GM21576 (cell line): ENCODE results near the gene TFF1.
A peak's percentile ranks its signal among the peaks of the same experiment; 100 is the strongest.
"Not testable (repeated sequence)": the region's sequence is repeated elsewhere in the genome, so short reads cannot be mapped to it uniquely, and the experiment has no call there.

Experiments used
- ATAC-seq: cut with Tn5 transposase; IDR thresholded peaks from one replicate; pipeline ENCODE4 v1.9.1; 2021; ENCODE audit warnings: mild to moderate bottlenecking, moderate library complexity; ENCODE audit not compliant: unreplicated experiment

Gene TFF1

GRCh38 chr21:42366292-42367010 lies at the start of gene TFF1:
Gene TFF1 (minus strand): TSS chr21:42366535. CDS start chr21:42366495, 40 bp downstream.
- no peak for ATAC-seq

GRCh38 chr21:42414928-42415769 lies 48.8 kb upstream of the TFF1 start:
- peak; percentile 60 for ATAC-seq

GRCh38 chr21:42414553-42414927 lies 48.2 kb upstream of the TFF1 start:
- no peak for ATAC-seq

GRCh38 chr21:42414066-42414465 lies 47.7 kb upstream of the TFF1 start:
- no peak for ATAC-seq

GRCh38 chr21:42413500-42413899 lies 47.2 kb upstream of the TFF1 start:
- no peak for ATAC-seq

GRCh38 chr21:42413093-42413492 lies 46.8 kb upstream of the TFF1 start:
- ATAC-seq, result no peak

GRCh38 chr21:42412636-42412933 lies 46.2 kb upstream of the TFF1 start:
- ATAC-seq, result no peak

GRCh38 chr21:42411891-42412635 lies 45.7 kb upstream of the TFF1 start:
- no peak for ATAC-seq

- no peak for ATAC-seq
Observed at GRCh38 chr21:42411197-42411869, 45.0 kb upstream of the TFF1 start.

GRCh38 chr21:42409366-42409765 lies 43.0 kb upstream of the TFF1 start:
- ATAC-seq, result no peak

- not testable (repeated sequence) for ATAC-seq
Observed at GRCh38 chr21:42408718-42409117, 42.4 kb upstream of the TFF1 start.

GRCh38 chr21:42407476-42407875 lies 41.1 kb upstream of the TFF1 start:
- no peak for ATAC-seq

- no peak for ATAC-seq
Observed at GRCh38 chr21:42406866-42407265, 40.5 kb upstream of the TFF1 start.

- no peak for ATAC-seq
Observed at GRCh38 chr21:42406201-42406621, 39.9 kb upstream of the TFF1 start.

GRCh38 chr21:42405064-42406013 lies 39.0 kb upstream of the TFF1 start:
- no peak for ATAC-seq

GRCh38 chr21:42404539-42404938 lies 38.2 kb upstream of the TFF1 start:
- no peak for ATAC-seq

- ATAC-seq, result no peak
Observed at GRCh38 chr21:42403611-42404231, 37.4 kb upstream of the TFF1 start, which contains the start of gene UBASH3A. Gene UBASH3A (plus strand): TSS chr21:42403902. CDS start chr21:42403946, 44 bp downstream.

- ATAC-seq, result no peak
Observed at GRCh38 chr21:42401820-42402251, 35.5 kb upstream of the TFF1 start.

- no peak for ATAC-seq
Observed at GRCh38 chr21:42401154-42401553, 34.8 kb upstream of the TFF1 start.
